ENCODE results near the gene RBPJ. TPM values are rescaled to one million over a fixed set of nuclear protein-coding genes. Genes with fewer than 3 reads are reported as not detected.

The RBPJ gene
- polyA plus RNA-seq, 3 donors: 75.3 to 177 (median 128) TPM

DNA sequence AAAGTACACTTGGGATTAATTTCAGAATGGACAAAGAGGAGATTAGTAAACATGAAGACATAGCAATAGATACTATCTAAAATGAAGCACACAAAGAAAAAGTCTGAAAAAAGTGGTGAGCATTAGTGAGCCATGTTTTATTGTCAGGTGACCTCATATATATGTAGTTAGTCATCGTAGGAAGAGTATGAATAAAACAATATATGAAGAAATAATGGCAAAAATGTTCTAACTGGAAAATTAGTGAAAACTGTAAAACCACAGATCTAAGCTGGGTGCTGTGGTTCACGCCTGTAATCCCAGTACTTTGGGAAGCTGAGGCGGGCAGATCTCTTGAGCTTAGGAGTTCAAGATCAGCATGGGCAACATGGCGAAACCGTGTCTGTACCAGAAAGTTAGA lies 67.9 kb downstream of the RBPJ start:
- Mint-ChIP-seq H3K4me1 (peaks cover 11% of the 10 kb centered on the region), H3K36me3 (peaks cover 54 to 65% of the 10 kb centered on the region in 2 donors), H3K27me3 (ENCODE audit: low read depth in 3 of 3) (no peaks in the 10 kb centered on the region), H3K9me3 (peaks cover 0 to 4% (median 0%) of the 10 kb centered on the region in 7 donors), H3K4me3 (no peak overlapping the region), H3K27ac (no peak overlapping the region)
- H3K9me3 ChIP-seq (replicated peaks in 1 of 2; ENCODE audit: control insufficient read depth in 1 of 2, insufficient read depth in 1 of 2, low read length in 2 of 2): no peaks in the 10 kb centered on the region
- peaks cover 73% of the 10 kb centered on the region for H4K20me1 ChIP-seq (ENCODE audit: insufficient read depth, low read length)
- peaks cover 51 to 70% of the 10 kb centered on the region in 2 donors for H3K36me3 ChIP-seq (replicated peaks in 1 of 2; ENCODE audit: control insufficient read depth in 1 of 2, insufficient read depth in 2 of 2, low read length in 2 of 2)
- 94% methylated on average over 4 of the region's 5 CpGs for WGBS (ENCODE audit: insufficient coverage)
- H2AFZ ChIP-seq (ENCODE audit: insufficient read depth, low read depth, low read length, poor library complexity, severe bottlenecking): no peak overlapping the region
- H3K27ac ChIP-seq (ENCODE audit: low read depth in 1 of 2, low read length in 2 of 2): no peak overlapping the region
- TF ChIP-seq, protein P1, sequence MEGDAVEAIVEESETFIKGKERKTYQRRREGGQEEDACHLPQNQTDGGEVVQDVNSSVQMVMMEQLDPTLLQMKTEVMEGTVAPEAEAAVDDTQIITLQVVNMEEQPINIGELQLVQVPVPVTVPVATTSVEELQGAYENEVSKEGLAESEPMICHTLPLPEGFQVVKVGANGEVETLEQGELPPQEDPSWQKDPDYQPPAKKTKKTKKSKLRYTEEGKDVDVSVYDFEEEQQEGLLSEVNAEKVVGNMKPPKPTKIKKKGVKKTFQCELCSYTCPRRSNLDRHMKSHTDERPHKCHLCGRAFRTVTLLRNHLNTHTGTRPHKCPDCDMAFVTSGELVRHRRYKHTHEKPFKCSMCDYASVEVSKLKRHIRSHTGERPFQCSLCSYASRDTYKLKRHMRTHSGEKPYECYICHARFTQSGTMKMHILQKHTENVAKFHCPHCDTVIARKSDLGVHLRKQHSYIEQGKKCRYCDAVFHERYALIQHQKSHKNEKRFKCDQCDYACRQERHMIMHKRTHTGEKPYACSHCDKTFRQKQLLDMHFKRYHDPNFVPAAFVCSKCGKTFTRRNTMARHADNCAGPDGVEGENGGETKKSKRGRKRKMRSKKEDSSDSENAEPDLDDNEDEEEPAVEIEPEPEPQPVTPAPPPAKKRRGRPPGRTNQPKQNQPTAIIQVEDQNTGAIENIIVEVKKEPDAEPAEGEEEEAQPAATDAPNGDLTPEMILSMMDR (IDR thresholded peaks at IDR 0.05): no peak
- H3K4me2 ChIP-seq (replicated peaks; ENCODE audit: extremely low read depth, low read length, poor library complexity, severe bottlenecking): no peak overlapping the region
- H3K9ac ChIP-seq (ENCODE audit: insufficient read depth, low read length, poor library complexity, severe bottlenecking): no peak overlapping the region
- H3K4me1 ChIP-seq (ENCODE audit: control insufficient read depth in 1 of 2, insufficient read depth in 2 of 2, low read length in 2 of 2): peaks cover 0 to 5% of the 10 kb centered on the region in 2 donors
- intact Hi-C loops (cut with micrococcal nuclease): loop anchor here in 1 of 2 donors (10.0 kb wide), 1 partner anchor 54 kb away; no protein-coding TSS in a partner anchor
- H3K4me3 ChIP-seq (replicated peaks in 1 of 3; ENCODE audit: low read depth in 2 of 3, low read length in 3 of 3): no peak overlapping the region
- H3K27me3 ChIP-seq (ENCODE audit: control insufficient read depth in 2 of 2, insufficient read depth in 2 of 2, low read length in 2 of 2): no peaks in the 10 kb centered on the region
- peaks cover 17% of the 10 kb centered on the region for H3K79me2 ChIP-seq (ENCODE audit: insufficient read depth, low read length)
- no peak for DNase-seq

DNA sequence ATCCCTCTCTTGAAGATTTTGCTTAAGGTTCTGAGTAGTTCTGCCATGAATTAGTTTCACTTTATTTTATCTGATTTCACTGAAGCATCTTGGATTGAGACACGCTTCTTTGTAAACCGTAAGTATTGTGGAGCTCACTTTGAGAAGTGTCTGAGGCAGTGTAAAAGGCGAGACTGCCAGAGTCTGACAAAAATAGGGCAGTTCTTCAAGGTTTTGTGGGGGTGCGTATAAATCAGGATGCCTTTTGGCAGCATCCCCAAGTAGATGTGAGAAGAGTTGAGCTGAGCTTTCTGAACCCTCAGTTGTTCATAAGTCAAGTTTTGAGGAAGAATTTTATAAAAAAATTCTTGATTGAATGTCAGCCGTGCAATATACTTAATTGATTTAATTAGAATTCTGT lies 76.3 kb downstream of the RBPJ start:
- Histone ChIP-seq H2AFZ (ENCODE audit: insufficient read depth, low read depth, low read length, poor library complexity, severe bottlenecking) (no peak overlapping the region), H4K20me1 (ENCODE audit: insufficient read depth, low read length) (peaks cover 86% of the 10 kb centered on the region), H3K4me2 (replicated peaks; ENCODE audit: extremely low read depth, low read length, poor library complexity, severe bottlenecking) (no peak overlapping the region), H3K9ac (ENCODE audit: insufficient read depth, low read length, poor library complexity, severe bottlenecking) (no peak overlapping the region), H3K4me3 (replicated peaks in 1 of 3; ENCODE audit: low read depth in 2 of 3, low read length in 3 of 3) (no peak overlapping the region), H3K79me2 (ENCODE audit: insufficient read depth, low read length) (peaks cover 8% of the 10 kb centered on the region), H3K36me3 (replicated peaks in 1 of 2; ENCODE audit: control insufficient read depth in 1 of 2, insufficient read depth in 2 of 2, low read length in 2 of 2) (peaks cover 13 to 70% of the 10 kb centered on the region in 2 donors), H3K9me3 (replicated peaks in 1 of 2; ENCODE audit: control insufficient read depth in 1 of 2, insufficient read depth in 1 of 2, low read length in 2 of 2) (no peaks in the 10 kb centered on the region), H3K4me1 (ENCODE audit: control insufficient read depth in 1 of 2, insufficient read depth in 2 of 2, low read length in 2 of 2) (no peaks in the 10 kb centered on the region), H3K27ac (ENCODE audit: low read depth in 1 of 2, low read length in 2 of 2) (no peak overlapping the region), H3K27me3 (ENCODE audit: control insufficient read depth in 2 of 2, insufficient read depth in 2 of 2, low read length in 2 of 2) (no peaks in the 10 kb centered on the region)
- intact Hi-C loops (cut with micrococcal nuclease): no loop called here
- Mint-ChIP-seq H3K27ac (no peak overlapping the region), H3K4me1 (no peaks in the 10 kb centered on the region), H3K9me3 (peaks cover 0 to 3% (median 0%) of the 10 kb centered on the region in 7 donors), H3K27me3 (ENCODE audit: low read depth in 3 of 3) (no peaks in the 10 kb centered on the region), H3K4me3 (no peak overlapping the region), H3K36me3 (peaks cover 41 to 76% of the 10 kb centered on the region in 2 donors)
- DNase-seq: no peak
- TF ChIP-seq, protein P1 (IDR thresholded peaks at IDR 0.05): no peak
- 100% methylated on average over 4 of the region's 5 CpGs for WGBS (ENCODE audit: insufficient coverage)
